Transverse colon (tissue), 4 donors: Measurements from ENCODE around the gene AJM1.
"Not testable (repeated sequence)": the region's sequence is repeated elsewhere in the genome, so short reads cannot be mapped to it uniquely, and the experiment has no call there.

Experiments used
- EP300 ChIP-seq: sonication (generic); formaldehyde crosslinking; IDR thresholded peaks from one replicate; pipeline ENCODE4 v1.6.1; 2017; ENCODE audit warnings: antibody characterized with exemption, low read depth
- POLR2A ChIP-seq: fragments of 450-650 bp; IDR thresholded peaks from one replicate; pipeline ENCODE4 v1.6.1; 2016; ENCODE audit warnings: antibody characterized with exemption, mild to moderate bottlenecking, moderate library complexity
- POLR2AphosphoS5 ChIP-seq, 3 donors: sonication (generic); formaldehyde crosslinking; IDR thresholded peaks; one replicate each; pipeline ENCODE4 v1.6.1; 2016; ENCODE audit warnings: antibody characterized with exemption in 3 of 3
- TF ChIP-seq, protein P1 (sequence below), 5 experiments: fragments of 200-600 bp in 3 of 5; fragments of 450-650 bp in 2 of 5; sonication (generic) in 3 of 5; IDR thresholded peaks; 1 replicate in 2 of 5; 2 replicates in 3 of 5; pipeline ENCODE4 v1.5.1; 2016 to 2017; ENCODE audit warnings: antibody characterized with exemption in 5 of 5, inconsistent platforms in 3 of 5, mild to moderate bottlenecking in 2 of 5, moderate library complexity in 1 of 5

GRCh38 chr9:136882947-136883283, 40.6 kb downstream of the AJM1 start:
- TF ChIP-seq POLR2AphosphoS5 (IDR thresholded peaks at IDR 0.05); POLR2A; EP300: not testable (repeated sequence)
- TF ChIP-seq, protein P1, sequence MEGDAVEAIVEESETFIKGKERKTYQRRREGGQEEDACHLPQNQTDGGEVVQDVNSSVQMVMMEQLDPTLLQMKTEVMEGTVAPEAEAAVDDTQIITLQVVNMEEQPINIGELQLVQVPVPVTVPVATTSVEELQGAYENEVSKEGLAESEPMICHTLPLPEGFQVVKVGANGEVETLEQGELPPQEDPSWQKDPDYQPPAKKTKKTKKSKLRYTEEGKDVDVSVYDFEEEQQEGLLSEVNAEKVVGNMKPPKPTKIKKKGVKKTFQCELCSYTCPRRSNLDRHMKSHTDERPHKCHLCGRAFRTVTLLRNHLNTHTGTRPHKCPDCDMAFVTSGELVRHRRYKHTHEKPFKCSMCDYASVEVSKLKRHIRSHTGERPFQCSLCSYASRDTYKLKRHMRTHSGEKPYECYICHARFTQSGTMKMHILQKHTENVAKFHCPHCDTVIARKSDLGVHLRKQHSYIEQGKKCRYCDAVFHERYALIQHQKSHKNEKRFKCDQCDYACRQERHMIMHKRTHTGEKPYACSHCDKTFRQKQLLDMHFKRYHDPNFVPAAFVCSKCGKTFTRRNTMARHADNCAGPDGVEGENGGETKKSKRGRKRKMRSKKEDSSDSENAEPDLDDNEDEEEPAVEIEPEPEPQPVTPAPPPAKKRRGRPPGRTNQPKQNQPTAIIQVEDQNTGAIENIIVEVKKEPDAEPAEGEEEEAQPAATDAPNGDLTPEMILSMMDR (IDR thresholded peaks at IDR 0.05), result not testable (repeated sequence)
